Fibroblast of pulmonary artery (primary cell): Measurements from ENCODE around the gene FAM219A.
A peak's percentile ranks its signal among the peaks of the same experiment; 100 is the strongest.

Source experiments
- DNase-seq: peaks from one replicate; pipeline ENCODE4 v3.0.0-alpha.2; 2010; ENCODE audit warnings: low read depth
- H3K4me3 ChIP-seq: replicated peaks from 2 replicates; pipeline ENCODE4 v1.5.1; 2011; ENCODE audit warnings: low read depth, mild to moderate bottlenecking, control low read depth, low read length, moderate library complexity
- TF ChIP-seq, protein P1 (sequence below): IDR thresholded peaks from 2 replicates; pipeline ENCODE4 v1.5.1; 2011; ENCODE audit warnings: mild to moderate bottlenecking, control low read depth, low read length, inconsistent platforms; ENCODE audit errors: missing control alignments

Gene FAM219A

DNA sequence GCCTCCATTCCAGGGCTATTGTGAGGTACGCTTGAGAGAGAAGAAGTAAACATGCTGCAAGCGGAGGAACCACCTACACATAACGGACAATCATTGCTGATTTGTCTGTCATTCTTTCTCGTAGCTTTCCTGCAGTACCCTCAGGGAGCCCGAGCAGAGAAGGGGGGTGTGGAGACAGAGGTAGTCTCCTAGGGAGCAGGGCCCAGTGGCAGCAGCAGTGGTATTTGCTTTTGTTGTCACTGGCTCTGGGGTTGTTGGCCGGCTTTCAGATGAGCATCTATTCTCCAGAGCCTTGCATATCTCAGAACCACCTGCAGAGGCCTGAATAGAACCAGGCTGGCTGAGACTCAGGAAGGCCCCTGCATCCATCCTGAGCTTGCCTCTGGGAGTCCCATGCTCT lies 44.5 kb upstream of the FAM219A start:
- no peak overlapping the region for H3K4me3 ChIP-seq
- no peak for DNase-seq
- TF ChIP-seq, protein P1, sequence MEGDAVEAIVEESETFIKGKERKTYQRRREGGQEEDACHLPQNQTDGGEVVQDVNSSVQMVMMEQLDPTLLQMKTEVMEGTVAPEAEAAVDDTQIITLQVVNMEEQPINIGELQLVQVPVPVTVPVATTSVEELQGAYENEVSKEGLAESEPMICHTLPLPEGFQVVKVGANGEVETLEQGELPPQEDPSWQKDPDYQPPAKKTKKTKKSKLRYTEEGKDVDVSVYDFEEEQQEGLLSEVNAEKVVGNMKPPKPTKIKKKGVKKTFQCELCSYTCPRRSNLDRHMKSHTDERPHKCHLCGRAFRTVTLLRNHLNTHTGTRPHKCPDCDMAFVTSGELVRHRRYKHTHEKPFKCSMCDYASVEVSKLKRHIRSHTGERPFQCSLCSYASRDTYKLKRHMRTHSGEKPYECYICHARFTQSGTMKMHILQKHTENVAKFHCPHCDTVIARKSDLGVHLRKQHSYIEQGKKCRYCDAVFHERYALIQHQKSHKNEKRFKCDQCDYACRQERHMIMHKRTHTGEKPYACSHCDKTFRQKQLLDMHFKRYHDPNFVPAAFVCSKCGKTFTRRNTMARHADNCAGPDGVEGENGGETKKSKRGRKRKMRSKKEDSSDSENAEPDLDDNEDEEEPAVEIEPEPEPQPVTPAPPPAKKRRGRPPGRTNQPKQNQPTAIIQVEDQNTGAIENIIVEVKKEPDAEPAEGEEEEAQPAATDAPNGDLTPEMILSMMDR = no peak

DNA sequence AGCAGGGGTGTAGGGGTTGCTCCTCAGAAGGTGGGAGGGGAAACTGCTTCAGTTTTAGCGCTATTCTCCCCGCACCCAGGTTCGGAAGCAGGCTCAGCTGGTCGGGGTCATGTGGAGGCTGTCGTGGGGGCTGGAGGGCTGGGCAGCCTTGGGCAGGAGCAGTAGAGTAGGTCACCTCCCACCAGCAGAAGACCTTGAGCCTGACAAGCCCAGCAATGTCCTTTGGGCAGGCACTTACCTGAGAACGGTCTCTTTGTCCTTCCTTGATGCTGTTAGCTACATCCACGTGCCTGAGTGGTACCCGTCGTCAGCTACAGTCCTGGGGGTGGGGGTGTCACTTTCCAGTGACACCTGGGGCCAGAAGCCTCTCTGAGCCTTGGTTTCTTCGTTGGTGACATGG lies 44.1 kb upstream of the FAM219A start:
- TF ChIP-seq, protein P1 = no peak
- no peak overlapping the region for H3K4me3 ChIP-seq
- DNase-seq = no peak

DNA sequence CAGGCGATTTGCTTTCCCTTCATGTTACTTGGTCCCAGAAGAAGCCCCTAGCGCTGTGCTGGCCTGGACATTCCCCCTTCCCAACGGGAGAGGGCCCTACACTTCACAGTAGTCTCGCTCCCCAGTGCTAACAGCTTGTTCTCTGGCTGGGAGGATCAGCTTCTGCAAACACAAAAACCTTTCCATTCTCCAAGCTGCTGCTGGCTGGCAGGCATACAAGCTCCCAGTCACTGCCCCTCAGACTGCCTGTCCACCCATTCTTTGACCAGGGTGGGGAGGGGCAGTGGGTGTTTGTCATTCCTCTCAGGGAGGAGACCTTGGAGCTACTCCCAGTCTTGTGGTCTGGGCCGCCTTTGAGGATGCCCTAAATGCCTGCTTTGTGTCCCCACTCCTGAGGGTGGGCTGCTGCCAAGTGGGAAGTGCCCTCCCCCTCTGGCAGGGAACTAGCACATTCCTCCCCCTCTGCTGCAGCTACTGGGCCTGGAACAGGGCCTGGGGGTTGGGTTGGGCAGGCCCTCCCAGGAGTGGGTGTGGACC lies 43.6 kb upstream of the FAM219A start:
- DNase-seq = peak; percentile 89
- H3K4me3 ChIP-seq = no peak overlapping the region
- TF ChIP-seq, protein P1 = peak; percentile 52

DNA sequence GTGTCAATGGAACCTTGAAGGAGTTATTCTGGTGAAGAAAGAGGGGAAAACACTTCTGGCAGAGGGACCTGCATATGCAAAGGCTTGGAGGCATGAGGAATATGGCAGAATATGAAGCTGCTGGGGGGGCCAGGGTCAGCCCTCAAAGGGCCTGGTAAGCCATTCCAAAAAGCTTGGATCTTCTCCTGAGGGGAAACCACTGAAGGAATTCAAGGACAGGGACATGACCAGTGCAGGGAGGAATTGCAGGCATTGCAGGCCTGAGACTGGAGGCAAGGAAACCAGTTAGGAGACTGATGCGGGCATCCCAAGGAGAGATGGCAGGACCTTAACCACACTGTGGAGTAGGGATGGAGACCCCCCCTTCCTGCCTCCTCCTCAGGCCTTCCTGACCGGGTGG lies 43.0 kb upstream of the FAM219A start:
- DNase-seq = no peak
- H3K4me3 ChIP-seq = no peak overlapping the region
- TF ChIP-seq, protein P1 = no peak

DNA sequence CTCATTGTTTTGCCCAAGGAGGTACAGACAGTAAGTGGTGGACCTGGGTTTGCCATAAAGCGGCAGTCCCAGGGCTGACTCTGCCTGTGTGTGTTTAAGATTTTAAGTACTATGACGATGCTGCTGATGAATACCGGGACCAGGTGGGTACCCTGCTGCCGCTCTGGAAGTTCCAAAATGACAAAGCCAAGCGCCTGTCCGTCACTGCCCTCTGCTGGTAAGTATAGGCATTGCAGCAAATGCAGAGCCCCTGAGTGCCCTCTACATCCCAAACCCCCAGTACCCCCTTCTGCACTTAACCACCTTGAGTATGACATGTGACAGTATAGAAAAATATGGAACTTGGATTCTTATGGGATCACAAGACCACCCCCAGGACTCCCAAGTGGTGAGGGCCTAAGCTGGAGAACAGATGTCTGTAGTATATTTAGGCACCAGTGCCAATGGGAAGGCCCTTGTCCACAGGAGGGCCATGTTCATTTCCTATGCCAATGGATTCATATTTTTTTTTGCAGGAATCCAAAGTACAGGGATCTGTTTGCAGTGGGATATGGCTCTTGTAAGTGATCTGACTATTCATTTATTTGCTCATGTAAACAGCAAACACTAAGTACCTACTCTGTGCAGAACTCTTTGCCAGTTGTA lies 42.4 kb upstream of the FAM219A start:
- DNase-seq = peak; percentile 48
- no peak overlapping the region for H3K4me3 ChIP-seq
- TF ChIP-seq, protein P1 = peak; percentile 100

DNA sequence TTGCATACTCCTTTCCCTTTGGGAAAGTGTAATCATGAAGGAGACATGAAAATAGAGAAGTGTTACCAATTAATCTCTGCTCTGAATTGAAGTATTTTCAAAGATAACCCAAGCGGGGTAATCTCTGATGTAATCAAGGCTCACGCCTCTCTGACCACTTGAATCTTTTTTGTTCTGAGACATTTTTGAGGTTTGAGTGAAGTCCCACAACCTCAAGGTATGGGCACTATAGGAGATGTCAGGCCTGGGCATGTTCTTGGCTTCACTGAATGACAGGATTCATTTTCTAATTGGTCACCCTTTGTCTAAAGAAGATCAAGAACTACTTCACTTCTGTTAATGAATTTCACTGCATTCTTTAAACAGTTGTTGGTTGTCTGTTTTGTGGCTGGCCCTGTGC lies 40.7 kb upstream of the FAM219A start:
- H3K4me3 ChIP-seq = no peak overlapping the region

More for the DNA sequence above, 40.7 kb upstream of the FAM219A start:
- no peak for DNase-seq
- TF ChIP-seq, protein P1 = no peak
